Activated B cell treated with CpG ODN at 0.5 μM for 24 hours (primary cell): ENCODE data around the gene ATAD1. TPM values are rescaled to one million over a fixed set of nuclear protein-coding genes. Genes with fewer than 3 reads are reported as not detected.

Experiments
- ATAC-seq: fragments of 200-7000 bp; cut with Tn5 transposase; one replicate; pipeline ENCODE4 v1.10.0; 2021; ENCODE audit warnings: low read depth, mild to moderate bottlenecking, moderate library complexity
- CTCF ChIA-PET: fragments of 350-600 bp; sonication (Branson Sonifier 250); formaldehyde crosslinking; loops from one replicate; lab custom pipeline; 2021; ENCODE audit warnings: antibody characterized with exemption; lab: Charles Lee
- POLR2A ChIA-PET: fragments of 350-600 bp; sonication (Branson Sonifier 250); formaldehyde crosslinking; loops from one replicate; lab custom pipeline; 2021; ENCODE audit warnings: antibody characterized with exemption; lab: Charles Lee
- DNase-seq: peaks from one replicate; pipeline ENCODE4 v3.0.0; 2022
- H3K27ac Mint-ChIP-seq: one replicate; pipeline ENCODE4 v1.8.0; 2020; ENCODE audit warnings: mixed read lengths
- H3K27me3 Mint-ChIP-seq: one replicate; pipeline ENCODE4 v1.8.0; 2021; ENCODE audit warnings: mixed read lengths
- H3K36me3 Mint-ChIP-seq: one replicate; pipeline ENCODE4 v1.8.0; 2021; ENCODE audit warnings: low read depth, mixed read lengths
- H3K4me1 Mint-ChIP-seq: one replicate; pipeline ENCODE4 v1.8.0; 2021; ENCODE audit warnings: mixed read lengths
- H3K4me3 Mint-ChIP-seq: one replicate; pipeline ENCODE4 v1.8.0; 2020; ENCODE audit warnings: mild to moderate bottlenecking, mixed read lengths
- H3K9me3 Mint-ChIP-seq: one replicate; pipeline ENCODE4 v1.8.0; 2020; ENCODE audit warnings: mixed read lengths
- CTCF ChIP-seq: fragments of 200-600 bp; IDR thresholded peaks from one replicate; pipeline ENCODE4 v1.8.0; 2022; ENCODE audit warnings: antibody characterized with exemption, mild to moderate bottlenecking
- intact Hi-C: fragments of 100-400 bp; cut with micrococcal nuclease; formaldehyde crosslinking; loops from one replicate; pipeline ENCODE4 v1.15.1; 2024
- total RNA-seq: library from RNA; stranded (reverse); gene quantifications from 2 replicates; pipeline ENCODE4 v1.2.3, GENCODE V29; 2022

ATAD1 gene
- total RNA-seq, 1 donor from 2014 or later = 42.6 TPM

- no peaks in the 10 kb centered on the region for H3K27me3 Mint-ChIP-seq
- POLR2A ChIA-PET = no interaction called here
- intact Hi-C loops = no loop called here
- CTCF ChIA-PET = no interaction called here
- peaks cover under 1% of the 10 kb centered on the region for H3K4me1 Mint-ChIP-seq
- no peak for DNase-seq
- H3K9me3 Mint-ChIP-seq = no peaks in the 10 kb centered on the region
- ATAC-seq = no peak
- no peak overlapping the region for H3K4me3 Mint-ChIP-seq
- H3K27ac Mint-ChIP-seq = no peak overlapping the region
- no peak for TF ChIP-seq CTCF
- H3K36me3 Mint-ChIP-seq = no peaks in the 10 kb centered on the region
These were observed 105.0 kb downstream of the ATAD1 start for GRCh38 chr10:87712913-87713616.

GRCh38 chr10:87707254-87707653 is 110.8 kb downstream of the ATAD1 start:
- no peaks in the 10 kb centered on the region for H3K9me3 Mint-ChIP-seq
- H3K4me1 Mint-ChIP-seq = no peaks in the 10 kb centered on the region
- H3K4me3 Mint-ChIP-seq = no peak overlapping the region
- H3K36me3 Mint-ChIP-seq = no peaks in the 10 kb centered on the region
- H3K27ac Mint-ChIP-seq = no peak overlapping the region
- CTCF ChIA-PET = no interaction called here
- DNase-seq = no peak
- no peak for ATAC-seq
- no peak for TF ChIP-seq CTCF
- no peaks in the 10 kb centered on the region for H3K27me3 Mint-ChIP-seq
- POLR2A ChIA-PET = no interaction called here
- intact Hi-C loops = no loop called here

DNA sequence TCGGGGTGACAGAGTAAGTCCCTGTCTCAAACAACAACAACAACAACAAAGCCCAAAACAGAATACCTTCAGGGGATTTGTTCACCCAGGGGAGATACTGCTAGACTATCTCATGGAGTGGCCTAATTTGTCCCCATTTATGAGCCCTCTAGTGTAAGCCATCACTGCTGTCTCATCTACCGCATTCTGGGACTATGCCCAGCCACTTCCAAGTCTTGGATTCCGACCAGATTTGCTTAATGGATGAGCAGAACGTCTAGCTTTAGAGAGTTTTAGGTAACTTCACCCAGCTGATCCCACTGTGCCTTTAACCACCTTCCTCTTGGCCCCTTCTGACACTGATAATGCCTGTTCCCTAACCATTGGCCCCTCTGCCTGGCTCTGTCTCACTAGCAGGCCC is 111.3 kb downstream of the ATAD1 start:
- ChIA-PET POLR2A (no interaction called here), CTCF (no interaction called here)
- Mint-ChIP-seq H3K4me1 (no peaks in the 10 kb centered on the region), H3K27ac (no peak overlapping the region), H3K9me3 (no peaks in the 10 kb centered on the region), H3K27me3 (no peaks in the 10 kb centered on the region), H3K36me3 (no peaks in the 10 kb centered on the region), H3K4me3 (no peak overlapping the region)
- no peak for DNase-seq
- no peak for ATAC-seq
- intact Hi-C loops = no loop called here
- TF ChIP-seq CTCF = no peak

- Mint-ChIP-seq H3K27ac (no peak overlapping the region), H3K9me3 (no peaks in the 10 kb centered on the region), H3K36me3 (no peaks in the 10 kb centered on the region), H3K4me3 (no peak overlapping the region), H3K27me3 (no peaks in the 10 kb centered on the region), H3K4me1 (no peaks in the 10 kb centered on the region)
- POLR2A ChIA-PET = no interaction called here
- TF ChIP-seq CTCF = no peak
- intact Hi-C loops = no loop called here
- DNase-seq = no peak
- ATAC-seq = no peak
- CTCF ChIA-PET = no interaction called here
These were observed 112.7 kb downstream of the ATAD1 start for GRCh38 chr10:87705339-87705738.

- no peak overlapping the region for H3K27ac Mint-ChIP-seq
- no peak overlapping the region for H3K4me3 Mint-ChIP-seq
- H3K27me3 Mint-ChIP-seq = no peaks in the 10 kb centered on the region
- ChIA-PET CTCF (no interaction called here), POLR2A (no interaction called here)
- no peak for TF ChIP-seq CTCF
- no peak for DNase-seq
- no peaks in the 10 kb centered on the region for H3K9me3 Mint-ChIP-seq
- H3K4me1 Mint-ChIP-seq = no peaks in the 10 kb centered on the region
- H3K36me3 Mint-ChIP-seq = no peaks in the 10 kb centered on the region
- intact Hi-C loops = no loop called here
- ATAC-seq = no peak
These were observed 114.3 kb downstream of the ATAD1 start for GRCh38 chr10:87703771-87704170.
